Panc1 (cell line): Measurements from ENCODE around the gene AP1S2. TPM values are rescaled to one million over a fixed set of nuclear protein-coding genes. Genes with fewer than 3 reads are reported as not detected.

Source experiments
- ATAC-seq: fragments of 200-7000 bp; cut with Tn5 transposase; 2 replicates; pipeline ENCODE4 v1.9.1; 2020; ENCODE audit warnings: mild to moderate bottlenecking, moderate library complexity
- BruUV-seq: library from RNA; stranded (reverse); fragments of 400-500 nt; replicated peaks from 2 replicates; lab custom pipeline; 2021; lab: Mats Ljungman, UMichigan
- CTCF ChIA-PET: fragments of 300-600 bp; sonication (Branson Sonifier 250); formaldehyde crosslinking; loops from one replicate; lab custom pipeline; 2022; ENCODE audit warnings: antibody characterized with exemption; lab: Charles Lee
- POLR2A ChIA-PET: fragments of 300-600 bp; sonication (Branson Sonifier 250); formaldehyde crosslinking; loops from one replicate; lab custom pipeline; 2022; ENCODE audit warnings: antibody characterized with exemption; lab: Charles Lee
- DNase-seq: peaks from one replicate; pipeline ENCODE4 v3.0.0-alpha.2; 2010; ENCODE audit warnings: low read depth, low spot score
- H3K27ac ChIP-seq: 2 replicates; pipeline ENCODE4 v1.5.1; 2011; ENCODE audit warnings: mild to moderate bottlenecking, low read length, inconsistent platforms
- H3K27me3 ChIP-seq: fragments of 200-500 bp; sonication (Bioruptor generic); 2 replicates; pipeline ENCODE4 v1.6.0; 2014; ENCODE audit warnings: low read length, inconsistent platforms; ENCODE audit not compliant: control insufficient read depth, insufficient read depth
- H3K36me3 ChIP-seq: fragments of 200-500 bp; sonication (Bioruptor generic); 2 replicates; pipeline ENCODE4 v1.5.1; 2014; ENCODE audit warnings: inconsistent platforms, mild to moderate bottlenecking, low read length, moderate library complexity; ENCODE audit not compliant: control insufficient read depth, insufficient read depth
- H3K4me1 ChIP-seq: 2 replicates; pipeline ENCODE4 v1.5.1; 2011; ENCODE audit warnings: inconsistent platforms, mild to moderate bottlenecking, low read length, moderate library complexity; ENCODE audit not compliant: control insufficient read depth, insufficient read depth
- H3K4me3 ChIP-seq, 2 experiments: 2 replicates each; pipeline ENCODE4 v1.5.1; 2011 to 2012; ENCODE audit warnings: low read depth in 2 of 2, low read length in 2 of 2, mild to moderate bottlenecking in 2 of 2, inconsistent platforms in 1 of 2, moderate library complexity in 1 of 2
- H3K9me3 ChIP-seq: fragments of 200-500 bp; sonication (Bioruptor generic); 2 replicates; pipeline ENCODE4 v1.5.1; 2014; ENCODE audit warnings: low read depth, mild to moderate bottlenecking, inconsistent platforms, low read length, moderate library complexity; ENCODE audit not compliant: control insufficient read depth, insufficient read depth
- CTCF ChIP-seq: fragments of 450-650 bp; IDR thresholded peaks from 2 replicates; pipeline ENCODE4 v1.5.1; 2017; ENCODE audit warnings: mild to moderate bottlenecking
- POLR2AphosphoS5 ChIP-seq: IDR thresholded peaks from 2 replicates; pipeline ENCODE4 v1.6.1; 2012; ENCODE audit warnings: mild to moderate bottlenecking, low read depth, low read length, moderate library complexity
- REST ChIP-seq, 2 experiments: IDR thresholded peaks; 2 replicates each; pipeline ENCODE4 v1.6.1; 2011 to 2012; ENCODE audit warnings: low read depth in 2 of 2, control low read depth in 1 of 2, low read length in 1 of 2, mild to moderate bottlenecking in 1 of 2, moderate library complexity in 1 of 2; ENCODE audit not compliant: insufficient read depth in 1 of 2
- SIN3A ChIP-seq: IDR thresholded peaks from 2 replicates; pipeline ENCODE4 v1.6.1; 2012; ENCODE audit warnings: low read depth, mild to moderate bottlenecking, low read length, moderate library complexity, borderline replicate concordance; ENCODE audit not compliant: insufficient read depth
- TCF7L2 ChIP-seq: IDR thresholded peaks from 2 replicates; pipeline ENCODE4 v1.6.1; 2011; ENCODE audit warnings: mild to moderate bottlenecking, low read depth, low read length, inconsistent platforms
- in situ Hi-C: cut with HindIII; loops from 2 replicates; pipeline ENCODE4 v1.10.0; 2016; ENCODE audit warnings: low sequenced_read_pairs, low pct_unique_long_range_greater_than_20kb
- intact Hi-C: fragments of 100-400 bp; cut with micrococcal nuclease; formaldehyde crosslinking; loops from one replicate; pipeline ENCODE4 v1.10.0; 2022; ENCODE audit not compliant: unreplicated experiment
- total RNA-seq: library from RNA; stranded (reverse); gene quantifications from one replicate; pipeline ENCODE4 v1.2.1, GENCODE V29; 2021; ENCODE audit not compliant: unreplicated experiment

AP1S2 gene
- total RNA-seq, 1 experiment from 2014 or later = 14.7 TPM

- no peaks in the 10 kb centered on the region for H3K4me1 ChIP-seq
- intact Hi-C loops = no loop called here
- ChIA-PET POLR2A (no interaction called here), CTCF (no interaction called here)
- ATAC-seq (no peak), DNase-seq (no peak)
- H3K27ac ChIP-seq = no peak overlapping the region
- H3K4me3 ChIP-seq = no peak overlapping the region
- TF ChIP-seq SIN3A = no peak
- TF ChIP-seq CTCF = no peak
- no peak for TF ChIP-seq POLR2AphosphoS5
- no peak for TF ChIP-seq REST (IDR thresholded peaks at IDR 0.05; ENCODE audit: insufficient read depth in 1 of 2, low read depth in 2 of 2, low read length in 1 of 2)
- TF ChIP-seq TCF7L2 = no peak
- BruUV-seq = no TSS peak
- H3K9me3 ChIP-seq = no peaks in the 10 kb centered on the region
- H3K27me3 ChIP-seq = no peaks in the 10 kb centered on the region
- in situ Hi-C loops = no loop called here
- no peaks in the 10 kb centered on the region; the same call in 1 of the 2 replicates for H3K36me3 ChIP-seq
These were observed 34.2 kb downstream of the AP1S2 start for GRCh38 chrX:15820106-15821073.

- CTCF ChIA-PET = no interaction called here
- Histone ChIP-seq H3K4me3 (no peak overlapping the region), H3K27me3 (no peaks in the 10 kb centered on the region), H3K4me1 (no peaks in the 10 kb centered on the region), H3K36me3 (no peaks in the 10 kb centered on the region; the same call in 1 of the 2 replicates), H3K27ac (no peak overlapping the region), H3K9me3 (no peaks in the 10 kb centered on the region)
- TF ChIP-seq CTCF (no peak), SIN3A (no peak), TCF7L2 (no peak), POLR2AphosphoS5 (no peak), REST (IDR thresholded peaks at IDR 0.05; ENCODE audit: insufficient read depth in 1 of 2, low read depth in 2 of 2, low read length in 1 of 2) (no peak)
- DNase-seq = no peak
- no peak for ATAC-seq
- intact Hi-C loops (no loop called here), in situ Hi-C loops (no loop called here)
- BruUV-seq = no TSS peak
- POLR2A ChIA-PET = no interaction called here
These were observed 37.7 kb downstream of the AP1S2 start for GRCh38 chrX:15816886-15817285.
